HCT116 (cell line): Measurements from ENCODE around the gene GSTO2. TPM values are rescaled to one million over a fixed set of nuclear protein-coding genes. Genes with fewer than 3 reads are reported as not detected.

Experiments used
- ATAC-seq: fragments of 200-7000 bp; cut with Tn5 transposase; 2 replicates; pipeline ENCODE4 v1.9.1; 2020; ENCODE audit warnings: mild to moderate bottlenecking, moderate library complexity
- BruUV-seq: library from RNA; stranded (reverse); fragments of 400-500 nt; replicated peaks from 2 replicates; lab custom pipeline; 2021; lab: Mats Ljungman, UMichigan
- CTCF ChIA-PET: fragments of 300-600 bp; sonication (Branson Sonifier 250); formaldehyde crosslinking; loops from one replicate; lab custom pipeline; 2021; ENCODE audit warnings: antibody characterized with exemption; lab: Charles Lee
- POLR2A ChIA-PET: fragments of 300-600, 350-600 bp; sonication (Branson Sonifier 250); formaldehyde crosslinking; loops from one replicate; lab custom pipeline; 2021; ENCODE audit warnings: antibody characterized with exemption; lab: Charles Lee
- RAD21 ChIA-PET, 2 experiments: fragments of 300-600 bp; sonication (Branson Sonifier 250); formaldehyde crosslinking; loops; one replicate each; lab custom pipeline; 2023; ENCODE audit warnings: low total read pairs in 2 of 2; ENCODE audit not compliant: uncharacterized antibody in 2 of 2, unreplicated experiment in 2 of 2, low non-redundant PET in 1 of 2; lab: Charles Lee
- DNase-seq: peaks from one replicate; pipeline ENCODE4 v3.0.0-alpha.2; 2010; ENCODE audit warnings: low read depth, low spot score
- H2AFZ ChIP-seq: fragments of 200-600 bp; shearing (Covaris generic), sonication (generic); 2 replicates; pipeline ENCODE4 v1.6.1; 2017; ENCODE audit warnings: low read depth, mixed run types, mixed read lengths, antibody characterized with exemption, low read length; ENCODE audit not compliant: poor library complexity, severe bottlenecking
- H3K27ac ChIP-seq: 2 replicates; pipeline ENCODE4 v1.5.1; 2012; ENCODE audit warnings: low read depth, low read length
- H3K27me3 ChIP-seq: fragments of 200-600 bp; sonication (generic); 2 replicates; pipeline ENCODE4 v1.6.1; 2016; ENCODE audit warnings: mixed run types, low read length, mixed read lengths; ENCODE audit not compliant: insufficient read depth
- H3K36me3 ChIP-seq, 2 experiments: fragments of 200-500 bp in 1 of 2; fragments of 200-600 bp in 1 of 2; sonication (Bioruptor generic) in 1 of 2; sonication (generic) in 1 of 2; 2 replicates each; pipeline versions ENCODE4 v1.5.1 to v1.6.1; 2014 to 2016; ENCODE audit warnings: low read length in 2 of 2, inconsistent platforms in 1 of 2, mixed read lengths in 1 of 2, mixed run types in 1 of 2; ENCODE audit not compliant: insufficient read depth in 2 of 2, control insufficient read depth in 1 of 2
- H3K4me1 ChIP-seq, 2 experiments: fragments of 200-600 bp in 1 of 2; sonication (generic) in 1 of 2; 2 replicates each; pipeline versions ENCODE4 v1.5.1 to v1.6.1; 2012 to 2017; ENCODE audit warnings: low read length in 2 of 2, inconsistent platforms in 1 of 2, mild to moderate bottlenecking in 1 of 2, mixed read lengths in 1 of 2, mixed run types in 1 of 2, moderate library complexity in 1 of 2; ENCODE audit not compliant: insufficient read depth in 2 of 2, control insufficient read depth in 1 of 2
- H3K4me2 ChIP-seq: fragments of 200-600 bp; sonication (generic); 2 replicates; pipeline ENCODE4 v1.6.1; 2017; ENCODE audit warnings: mixed run types, low read length, mixed read lengths
- H3K4me3 ChIP-seq, 2 experiments: fragments of 200-600 bp in 1 of 2; sonication (generic) in 1 of 2; replicated peaks in 1 of 2; 2 replicates each; pipeline ENCODE4 v1.5.1; 2011 to 2016; ENCODE audit warnings: low read length in 2 of 2, control low read depth in 1 of 2, low read depth in 1 of 2, mild to moderate bottlenecking in 1 of 2, mixed read lengths in 1 of 2, mixed run types in 1 of 2
- H3K79me2 ChIP-seq: fragments of 200-600 bp; sonication (generic); 2 replicates; pipeline ENCODE4 v1.6.1; 2017; ENCODE audit warnings: mild to moderate bottlenecking, mixed run types, low read length, moderate library complexity, mixed read lengths; ENCODE audit not compliant: insufficient read depth
- H3K9ac ChIP-seq: fragments of 200-600 bp; sonication (generic); 2 replicates; pipeline ENCODE4 v1.6.1; 2016; ENCODE audit warnings: low read length, mixed read lengths
- H3K9me2 ChIP-seq: fragments of 200-600 bp; sonication (generic), shearing (Covaris generic); 2 replicates; pipeline ENCODE4 v1.6.1; 2017; ENCODE audit warnings: mixed run types, mild to moderate bottlenecking, moderate library complexity; ENCODE audit not compliant: insufficient read depth
- H3K9me3 ChIP-seq, 2 experiments: fragments of 200-500 bp in 1 of 2; fragments of 200-600 bp in 1 of 2; sonication (Bioruptor generic) in 1 of 2; sonication (generic) in 1 of 2; 2 replicates each; pipeline ENCODE4 v1.6.1; 2014 to 2017; ENCODE audit warnings: low read length in 2 of 2, mixed read lengths in 2 of 2, inconsistent platforms in 1 of 2, low read depth in 1 of 2, mild to moderate bottlenecking in 1 of 2, mixed run types in 1 of 2, moderate library complexity in 1 of 2; ENCODE audit not compliant: control insufficient read depth in 1 of 2, insufficient read depth in 1 of 2
- H4K20me1 ChIP-seq: fragments of 200-600 bp; sonication (generic), shearing (Covaris generic); 2 replicates; pipeline ENCODE4 v1.6.1; 2017; ENCODE audit warnings: mixed run types, mild to moderate bottlenecking, moderate library complexity; ENCODE audit not compliant: insufficient read depth
- CBX3 ChIP-seq: IDR thresholded peaks from 2 replicates; pipeline ENCODE4 v1.6.1; 2012; ENCODE audit warnings: low read depth
- EGR1 ChIP-seq: IDR thresholded peaks from 2 replicates; pipeline ENCODE4 v1.6.1; 2012; ENCODE audit warnings: low read depth
- TCF7L2 ChIP-seq: IDR thresholded peaks from 2 replicates; pipeline ENCODE4 v1.7.0; 2011; ENCODE audit warnings: borderline replicate concordance, inconsistent platforms; ENCODE audit not compliant: insufficient read depth, insufficient read length; ENCODE audit errors: extremely low read depth
- intact Hi-C: fragments of 100-400 bp; cut with micrococcal nuclease; formaldehyde crosslinking; loops from 2 replicates; pipeline ENCODE4 v1.10.0; 2022
- total RNA-seq: library from RNA; stranded (reverse); gene quantifications from one replicate; pipeline ENCODE4 v1.2.1, GENCODE V29; 2021; ENCODE audit not compliant: unreplicated experiment
- TF ChIP-seq, protein P1 (sequence below): IDR thresholded peaks from 2 replicates; pipeline ENCODE4 v1.6.1; 2011; ENCODE audit warnings: mild to moderate bottlenecking, low read length, moderate library complexity; ENCODE audit not compliant: insufficient replicate concordance; ENCODE audit errors: extremely low read depth

GSTO2 gene
- total RNA-seq, 1 experiment from 2014 or later, result 115 TPM

DNA sequence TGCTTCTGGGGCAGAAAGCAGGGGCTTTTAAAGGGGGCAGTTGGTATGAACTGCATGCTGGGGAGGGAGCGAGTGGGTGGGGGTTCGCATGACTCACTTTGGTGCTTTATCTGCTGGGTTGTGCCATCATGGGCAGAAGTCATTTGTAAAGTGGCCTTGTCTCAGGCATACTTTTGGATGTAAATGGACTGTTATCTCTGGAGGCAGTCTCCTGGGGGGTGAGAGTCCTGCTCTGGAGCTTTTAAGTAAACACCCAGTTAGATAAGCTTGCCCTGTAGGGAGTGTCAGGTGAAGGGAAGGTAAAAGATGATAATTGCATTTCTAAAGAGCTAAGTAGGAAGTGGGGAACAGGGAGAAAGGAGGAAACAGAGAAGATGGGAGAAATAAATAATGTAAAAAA, 15.9 kb upstream of the GSTO2 start:
- ChIA-PET RAD21 (no interaction called here), CTCF (interaction anchor here (3.0 kb wide), 1 partner anchor 21 kb away, joined by 22 read pairs; no protein-coding TSS in a partner anchor), POLR2A (interaction anchor here (1.0 kb wide), 1 partner anchor 14 kb away, joined by 3 read pairs; no protein-coding TSS in a partner anchor)
- no peak overlapping the region for H3K9ac ChIP-seq
- peaks cover 8 to 14% of the 10 kb centered on the region in 2 experiments for H3K36me3 ChIP-seq
- H3K9me3 ChIP-seq, result peaks cover 0 to 5% of the 10 kb centered on the region in 2 experiments; a peak in 1 of 4 replicates
- no peak overlapping the region for H3K4me2 ChIP-seq
- no peak for ATAC-seq
- no peak for DNase-seq
- no TSS peak for BruUV-seq
- TF ChIP-seq EGR1, result 0 out of 2 replicates have a peak, but pooled peaks have one; percentile 32
- TF ChIP-seq TCF7L2, result no peak
- H3K27ac ChIP-seq, result no peak overlapping the region
- peaks cover 36% of the 10 kb centered on the region for H3K79me2 ChIP-seq
- H3K9me2 ChIP-seq, result no peaks in the 10 kb centered on the region
- H3K4me1 ChIP-seq, result peaks cover 14 to 29% of the 10 kb centered on the region in 2 experiments
- H4K20me1 ChIP-seq, result no peaks in the 10 kb centered on the region
- no peak overlapping the region for H3K4me3 ChIP-seq
- intact Hi-C loops, result no loop called here
- peak overlapping the region; percentile 87 for H2AFZ ChIP-seq
- no peaks in the 10 kb centered on the region for H3K27me3 ChIP-seq

DNA sequence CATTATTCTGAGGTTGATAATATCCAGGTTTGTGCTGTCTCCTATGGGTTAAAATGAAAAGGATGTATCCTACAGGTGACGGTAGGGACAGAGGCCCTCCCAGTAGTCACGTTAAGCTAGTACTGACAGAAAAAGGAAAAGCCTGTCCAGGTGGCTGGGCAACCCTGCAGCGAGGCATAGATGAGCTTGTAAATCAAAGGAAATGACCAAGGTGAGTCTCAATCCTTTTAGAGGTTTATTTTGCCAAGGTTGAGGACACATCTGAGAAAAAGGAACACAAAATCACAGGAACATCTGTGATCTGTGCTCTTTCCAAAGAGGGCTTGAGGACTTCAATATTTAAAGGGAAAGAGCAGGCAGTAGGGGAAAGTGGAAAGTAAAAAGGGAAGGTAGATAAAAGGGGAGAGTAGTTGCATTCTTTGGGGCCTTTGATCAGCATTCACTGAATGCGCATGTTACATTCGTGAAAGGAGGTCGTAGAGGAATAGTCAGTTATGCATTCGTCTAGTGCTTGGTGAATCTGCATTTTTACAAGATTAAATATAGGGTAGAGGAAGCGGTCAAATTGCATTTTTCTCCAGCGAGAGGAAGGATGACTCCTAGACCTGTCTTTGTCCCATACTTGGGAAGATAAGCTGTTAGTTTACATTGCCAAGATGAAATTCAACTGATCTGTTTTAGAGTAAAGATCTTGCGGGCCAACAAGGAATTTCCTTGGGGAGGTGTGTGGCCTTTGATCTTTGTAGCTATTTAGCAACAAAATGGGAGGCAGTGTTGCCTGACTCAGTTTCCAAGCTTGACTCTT, 15.2 kb upstream of the GSTO2 start:
- CTCF ChIA-PET, result interaction anchor here (0.7 to 3.0 kb wide), 6 partner anchors 20 to 541 kb away, joined by 3 to 22 read pairs (median 4); partner anchors contain the start of gene CFAP58
- peak overlapping the region; percentile 68 to 73 for H3K4me3 ChIP-seq
- no peak for ATAC-seq

More for the DNA sequence above, 15.2 kb upstream of the GSTO2 start:
- ChIA-PET POLR2A (interaction anchor here (0.6 to 2.3 kb wide), 7 partner anchors 9 to 364 kb away, joined by 3 to 14 read pairs (median 3); partner anchors contain the start of gene GSTO2), RAD21 (interaction anchor here in 1 of 2 experiments (0.6 kb wide), 1 partner anchor 364 kb away, joined by 3 read pairs; no protein-coding TSS in a partner anchor)
- Histone ChIP-seq H3K79me2 (peaks cover 43% of the 10 kb centered on the region), H3K9me3 (no peaks in the 10 kb centered on the region; a peak in 1 of 4 replicates), H2AFZ (peak overlapping the region; percentile 87), H3K9me2 (no peaks in the 10 kb centered on the region), H3K4me2 (peak overlapping the region; percentile 83), H3K4me1 (peaks cover 14 to 29% of the 10 kb centered on the region in 2 experiments), H4K20me1 (no peaks in the 10 kb centered on the region), H3K36me3 (peaks cover 14 to 21% of the 10 kb centered on the region in 2 experiments)
- DNase-seq, result no peak
- TF ChIP-seq, protein P1, sequence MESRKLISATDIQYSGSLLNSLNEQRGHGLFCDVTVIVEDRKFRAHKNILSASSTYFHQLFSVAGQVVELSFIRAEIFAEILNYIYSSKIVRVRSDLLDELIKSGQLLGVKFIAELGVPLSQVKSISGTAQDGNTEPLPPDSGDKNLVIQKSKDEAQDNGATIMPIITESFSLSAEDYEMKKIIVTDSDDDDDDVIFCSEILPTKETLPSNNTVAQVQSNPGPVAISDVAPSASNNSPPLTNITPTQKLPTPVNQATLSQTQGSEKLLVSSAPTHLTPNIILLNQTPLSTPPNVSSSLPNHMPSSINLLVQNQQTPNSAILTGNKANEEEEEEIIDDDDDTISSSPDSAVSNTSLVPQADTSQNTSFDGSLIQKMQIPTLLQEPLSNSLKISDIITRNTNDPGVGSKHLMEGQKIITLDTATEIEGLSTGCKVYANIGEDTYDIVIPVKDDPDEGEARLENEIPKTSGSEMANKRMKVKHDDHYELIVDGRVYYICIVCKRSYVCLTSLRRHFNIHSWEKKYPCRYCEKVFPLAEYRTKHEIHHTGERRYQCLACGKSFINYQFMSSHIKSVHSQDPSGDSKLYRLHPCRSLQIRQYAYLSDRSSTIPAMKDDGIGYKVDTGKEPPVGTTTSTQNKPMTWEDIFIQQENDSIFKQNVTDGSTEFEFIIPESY, result no peak
- no peak for TF ChIP-seq TCF7L2
- TF ChIP-seq CBX3, result peak; percentile 35; the same call in 1 of the 2 replicates
- TF ChIP-seq, all 23 proteins: peak for 1
- H3K27ac ChIP-seq, result peak overlapping the region; percentile 76; the same call in 1 of the 2 replicates
- intact Hi-C loops, result no loop called here
- H3K27me3 ChIP-seq, result no peaks in the 10 kb centered on the region
- BruUV-seq, result no TSS peak
- peak overlapping the region; percentile 88 for H3K9ac ChIP-seq
